ENCODE results near the gene APOBEC3G.

The APOBEC3G gene

GRCh38 chr22:39092111-39092862 lies 15.2 kb downstream of the APOBEC3G start:
- no peak for DNase-seq

- no peak for DNase-seq
These were observed 17.8 kb downstream of the APOBEC3G start for GRCh38 chr22:39094717-39095389.

- DNase-seq, result no peak
These were observed 18.9 kb downstream of the APOBEC3G start for GRCh38 chr22:39095971-39096370.

- no peak for DNase-seq
These were observed 20.3 kb downstream of the APOBEC3G start, which contains the start of gene APOBEC3H for GRCh38 chr22:39097098-39098020. Gene APOBEC3H (plus strand): TSS chr22:39097244. CDS start chr22:39100279, 3,035 bp downstream.

GRCh38 chr22:39098026-39098425 lies 21.0 kb downstream of the APOBEC3G start:
- no peak for DNase-seq

- DNase-seq, result no peak
These were observed 21.5 kb downstream of the APOBEC3G start for GRCh38 chr22:39098576-39098975.

- no peak for DNase-seq
These were observed 24.2 kb downstream of the APOBEC3G start for GRCh38 chr22:39101226-39101625.

GRCh38 chr22:39103431-39103830 lies 26.4 kb downstream of the APOBEC3G start:
- no peak for DNase-seq

GRCh38 chr22:39106326-39106725 lies 29.3 kb downstream of the APOBEC3G start:
- DNase-seq, result no peak

GRCh38 chr22:39108487-39108886 lies 31.4 kb downstream of the APOBEC3G start:
- DNase-seq, result no peak

GRCh38 chr22:39109361-39109760 lies 32.3 kb downstream of the APOBEC3G start:
- DNase-seq, result no peak

- DNase-seq, result no peak
These were observed 33.8 kb downstream of the APOBEC3G start for GRCh38 chr22:39110631-39111561.

GRCh38 chr22:39114112-39114511 lies 37.0 kb downstream of the APOBEC3G start:
- DNase-seq, result no peak

GRCh38 chr22:39115570-39115969 lies 38.5 kb downstream of the APOBEC3G start:
- no peak for DNase-seq

- no peak for DNase-seq
These were observed 39.0 kb downstream of the APOBEC3G start for GRCh38 chr22:39115977-39116621.

- peak; percentile 48 for DNase-seq
These were observed 40.6 kb downstream of the APOBEC3G start for GRCh38 chr22:39117585-39118191.

- DNase-seq, result no peak
These were observed 43.9 kb downstream of the APOBEC3G start for GRCh38 chr22:39120983-39121382.

- DNase-seq, result no peak
These were observed 45.8 kb downstream of the APOBEC3G start for GRCh38 chr22:39122772-39123470.

- peak; percentile 53 for DNase-seq
These were observed 46.9 kb downstream of the APOBEC3G start for GRCh38 chr22:39123751-39124581.
